H1 (cell line): Measurements from ENCODE around the gene CRHR2. TPM values are rescaled to one million over a fixed set of nuclear protein-coding genes. Genes with fewer than 3 reads are reported as not detected.

Experiments used
- ASH2L ChIP-seq: fragments of 200-600, 300-600 bp; sonication (generic); IDR thresholded peaks from one replicate; pipeline ENCODE4 v1.7.1; 2017; ENCODE audit warnings: low read length
- KDM1A ChIP-seq: fragments of 200-600, 300-600 bp; sonication (generic); IDR thresholded peaks from 2 replicates; pipeline ENCODE4 v1.7.1; 2016; ENCODE audit warnings: mild to moderate bottlenecking, low read length, borderline replicate concordance
- POLR2A ChIP-seq, 2 experiments: IDR thresholded peaks; 1 replicate in 1 of 2; 2 replicates in 1 of 2; pipeline ENCODE4 v1.6.1; 2011; ENCODE audit warnings: low read depth in 2 of 2, low read length in 2 of 2, mild to moderate bottlenecking in 2 of 2; ENCODE audit errors: control extremely low read depth in 1 of 2
- RBBP5 ChIP-seq: IDR thresholded peaks from 2 replicates; pipeline ENCODE4 v1.7.1; 2012; ENCODE audit warnings: low read depth, mild to moderate bottlenecking, inconsistent platforms, low read length, moderate library complexity, borderline replicate concordance
- YY1 ChIP-seq: IDR thresholded peaks from 2 replicates; pipeline ENCODE4 v1.6.1; 2011; ENCODE audit warnings: low read depth, mild to moderate bottlenecking, low read length
- polyA plus RNA-seq, 7 experiments: library from polyadenylated mRNA; depleted of rRNA in 3 of 7; stranded (reverse) in 5 of 7; unstranded in 2 of 7; fragments of >200 nt in 5 of 7; fragments of 200-250 nt in 2 of 7; gene quantifications; 1 replicate in 5 of 7; 2 replicates in 1 of 7; 4 replicates in 1 of 7; pipeline versions ENCODE4 v1.2.1 to v1.2.3, GENCODE V29; 2011 to 2013; ENCODE audit warnings: missing spikeins in 2 of 7, mixed read lengths in 2 of 7
- total RNA-seq: library from RNA; stranded (reverse); fragmentation: NEBNext Ultra II Directional; extraction: Animal tissue kit (Norgen Biotek cat#: 25700); gene quantifications from 2 replicates; pipeline ENCODE4 v1.2.1, GENCODE V29; 2021
- TF ChIP-seq, protein P1 (sequence below): IDR thresholded peaks from 2 replicates; pipeline ENCODE4 v1.6.1; 2012; ENCODE audit warnings: low read length, inconsistent platforms

Gene CRHR2
- total and polyA plus RNA-seq, 2 of the 8 experiments (the other 6 are each of a cell fraction or from before 2014, with no cell fraction given): 0.37 to 1.3 TPM

DNA sequence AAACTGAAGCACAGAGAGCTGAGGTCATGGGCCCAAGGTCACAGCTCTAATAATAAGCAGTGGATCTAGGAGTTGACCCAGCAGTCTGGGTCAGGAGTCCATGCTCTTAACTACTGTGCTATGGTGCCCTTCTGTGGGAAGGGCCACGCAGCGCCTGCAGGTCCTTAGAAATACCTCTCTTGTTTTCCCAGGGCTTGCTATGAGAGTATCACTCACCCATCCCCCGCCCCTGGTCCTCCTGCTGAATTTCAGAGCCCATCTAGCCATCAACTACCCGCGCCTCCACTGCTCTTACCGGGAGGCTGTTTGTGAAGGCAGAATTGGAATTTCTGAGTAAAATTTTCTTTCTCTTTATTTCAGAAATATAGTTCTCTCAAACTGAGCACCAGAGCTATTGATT, 27.3 kb upstream of the CRHR2 start (continued):
- TF ChIP-seq, protein P1, sequence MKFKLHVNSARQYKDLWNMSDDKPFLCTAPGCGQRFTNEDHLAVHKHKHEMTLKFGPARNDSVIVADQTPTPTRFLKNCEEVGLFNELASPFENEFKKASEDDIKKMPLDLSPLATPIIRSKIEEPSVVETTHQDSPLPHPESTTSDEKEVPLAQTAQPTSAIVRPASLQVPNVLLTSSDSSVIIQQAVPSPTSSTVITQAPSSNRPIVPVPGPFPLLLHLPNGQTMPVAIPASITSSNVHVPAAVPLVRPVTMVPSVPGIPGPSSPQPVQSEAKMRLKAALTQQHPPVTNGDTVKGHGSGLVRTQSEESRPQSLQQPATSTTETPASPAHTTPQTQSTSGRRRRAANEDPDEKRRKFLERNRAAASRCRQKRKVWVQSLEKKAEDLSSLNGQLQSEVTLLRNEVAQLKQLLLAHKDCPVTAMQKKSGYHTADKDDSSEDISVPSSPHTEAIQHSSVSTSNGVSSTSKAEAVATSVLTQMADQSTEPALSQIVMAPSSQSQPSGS: no peak
- TF ChIP-seq KDM1A: no peak
- peak; percentile 77 for TF ChIP-seq ASH2L
- no peak for TF ChIP-seq POLR2A (IDR thresholded peaks at IDR 0.05; ENCODE audit: control extremely low read depth in 1 of 2, low read depth in 2 of 2, low read length in 2 of 2)
- no peak for TF ChIP-seq YY1
- TF ChIP-seq RBBP5: peak; percentile 40; the same call in 1 of the 2 replicates
